SK-N-SH (cell line): ENCODE results near the gene THBS3.

Experiments
- CTCF ChIP-seq: fragments of 200-600 bp; sonication (generic); IDR thresholded peaks from 2 replicates; pipeline ENCODE4 v1.6.1; 2017; ENCODE audit warnings: antibody characterized with exemption, mild to moderate bottlenecking, moderate library complexity
- ELF1 ChIP-seq: IDR thresholded peaks from 2 replicates; pipeline ENCODE4 v1.4.0; 2012
- EP300 ChIP-seq, 2 experiments: IDR thresholded peaks; 2 replicates each; pipeline versions ENCODE4 v1.4.0 to v1.6.1; 2012; ENCODE audit warnings: borderline replicate concordance in 1 of 2, low read depth in 1 of 2, low read length in 1 of 2
- FOXJ3 ChIP-seq: sonication (generic); formaldehyde crosslinking; IDR thresholded peaks from 2 replicates; pipeline ENCODE4 v1.5.1; 2020; ENCODE audit warnings: mild to moderate bottlenecking, missing genetic modification reagents
- GABPA ChIP-seq: IDR thresholded peaks from 2 replicates; pipeline ENCODE4 v1.4.0; 2012; ENCODE audit warnings: low read depth, mild to moderate bottlenecking
- MAX ChIP-seq: IDR thresholded peaks from 2 replicates; pipeline ENCODE4 v1.4.0; 2012; ENCODE audit warnings: low read depth
- NRF1 ChIP-seq: IDR thresholded peaks from 2 replicates; pipeline ENCODE4 v1.6.1; 2012; ENCODE audit warnings: low read depth, mild to moderate bottlenecking, low read length
- RAD21 ChIP-seq: IDR thresholded peaks from 2 replicates; pipeline ENCODE4 v1.6.1; 2012; ENCODE audit warnings: mild to moderate bottlenecking, low read length
- REST ChIP-seq: IDR thresholded peaks from 2 replicates; pipeline ENCODE4 v1.6.1; 2012; ENCODE audit warnings: mild to moderate bottlenecking, low read depth, low read length, moderate library complexity
- USF2 ChIP-seq: fragments of 150-350 bp; IDR thresholded peaks from 2 replicates; pipeline ENCODE4 v1.6.1; 2017; ENCODE audit warnings: antibody characterized with exemption, low read length, low read depth, borderline replicate concordance

GRCh38 chr1:155255243-155256007, 47.7 kb upstream of the THBS3 start, which contains the start of gene ENTREP3:
- TF ChIP-seq CTCF (no peak), GABPA (peak; percentile 30), RAD21 (no peak), USF2 (no peak), EP300 (IDR thresholded peaks at IDR 0.05; ENCODE audit: borderline replicate concordance in 1 of 2, low read depth in 1 of 2, low read length in 1 of 2) (no peak), NRF1 (peak; percentile 34), FOXJ3 (CRISPR knock-in tag) (no peak), MAX (0 out of 2 replicates have a peak, but pooled peaks have one; percentile 26), ELF1 (no peak), REST (peak; percentile 32; the same call in 1 of the 2 replicates)
